C4-2B (cell line): ENCODE measurements around the gene MORN5.

Source experiments
- CTCF ChIP-seq: fragments of 450-650 bp; conservative IDR thresholded peaks from 2 replicates; pipeline ENCODE4 v1.5.1; 2017; ENCODE audit warnings: mild to moderate bottlenecking
- ZFX ChIP-seq: fragments of 450-650 bp; IDR thresholded peaks from 2 replicates; pipeline ENCODE4 v1.6.1; 2017

- TF ChIP-seq CTCF = no peak
- no peak for TF ChIP-seq ZFX
Observed at GRCh38 chr9:122116448-122117173, 43.1 kb upstream of the MORN5 start.
